Measurements from ENCODE around the gene FAT3. TPM values are rescaled to one million over a fixed set of nuclear protein-coding genes. Genes with fewer than 3 reads are reported as not detected.

The FAT3 gene
- total and polyA plus RNA-seq, 2 of the 4 experiments (the other 2 are of a cell fraction): 0.53 to 2.9 TPM

DNA sequence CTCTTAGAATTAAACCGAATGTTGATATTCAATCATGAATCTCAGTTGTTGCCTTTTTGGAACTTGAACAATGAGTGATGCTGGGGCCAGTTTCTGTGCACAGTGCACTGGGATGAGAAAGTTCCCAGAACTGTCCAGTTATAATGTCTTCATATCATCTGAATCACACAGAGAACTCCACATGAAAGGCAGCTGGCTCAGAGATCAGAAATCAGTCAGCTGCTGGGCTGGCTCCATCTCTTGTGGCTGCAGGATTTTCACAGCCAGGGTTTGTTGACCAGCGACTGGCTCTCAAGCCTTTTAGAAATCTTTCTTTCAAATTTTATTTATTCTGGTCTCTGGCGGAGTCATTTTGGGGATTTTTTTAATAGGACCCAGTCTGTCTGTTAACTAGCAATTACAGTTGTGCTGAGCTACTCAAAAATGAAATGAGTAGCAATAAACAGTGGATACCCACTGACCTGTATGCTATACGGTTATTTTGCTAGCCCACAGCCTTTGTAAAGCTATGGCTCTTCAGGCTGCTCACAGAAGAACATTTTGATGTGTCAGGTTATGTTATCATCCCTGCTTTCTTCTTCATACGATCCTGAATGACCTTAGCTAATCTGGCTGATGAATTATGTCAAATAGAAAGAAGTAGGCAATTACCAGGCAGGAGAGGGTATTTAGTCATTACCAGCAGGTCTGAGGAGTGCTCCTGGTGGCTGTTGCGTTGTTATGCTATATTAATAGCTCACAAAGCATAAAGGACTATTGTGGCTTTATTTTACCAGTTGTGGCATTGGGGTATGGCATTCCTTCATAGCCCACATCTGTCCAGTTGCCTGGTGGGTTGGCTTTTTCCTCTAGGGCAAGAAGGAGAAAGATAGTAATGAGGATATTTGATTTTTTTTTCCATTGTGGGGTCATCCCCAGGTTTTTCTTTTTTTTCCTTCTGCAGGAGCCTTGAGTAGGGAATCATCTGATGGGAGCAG lies 3.6 kb downstream of the FAT3 start:
- H3K4me1 ChIP-seq (ENCODE audit: control insufficient read depth, insufficient read depth, low read length): peaks cover 1% of the 10 kb centered on the region; the same call in 1 of the 2 replicates
- no peak overlapping the region for H3K23ac ChIP-seq (ENCODE audit: low read depth, low read length)
- H2BK15ac ChIP-seq (ENCODE audit: low read depth, low read length): no peak overlapping the region
- H2AK5ac ChIP-seq (ENCODE audit: low read depth, low read length): no peak overlapping the region
- CTCF ChIA-PET: no interaction called here
- H3K4me3 ChIP-seq (ENCODE audit: insufficient read depth, low read depth, low read length): no peak overlapping the region
- H4K20me1 ChIP-seq (ENCODE audit: insufficient read depth, low read length): no peaks in the 10 kb centered on the region
- peaks cover 52% of the 10 kb centered on the region for H3K27me3 ChIP-seq (ENCODE audit: control insufficient read depth, insufficient read depth, low read length)
- WGBS, 2 experiments (ENCODE audit: extremely low coverage in 2 of 2, insufficient read length in 1 of 2): no CpG with 5 or more reads among the region's 6 CpGs
- intact Hi-C loops (cut with micrococcal nuclease): loop anchor here (10.0 kb wide), 1 partner anchor 227 kb away; no protein-coding TSS in a partner anchor
- no TSS peak for BruUV-seq (replicated peaks)
- no peak overlapping the region for H3K4ac ChIP-seq (ENCODE audit: low read depth, low read length)
- H3K27ac ChIP-seq (ENCODE audit: insufficient read depth, low read length): no peak overlapping the region
- DNase-seq (no peak), ATAC-seq (ENCODE audit: low read depth) (no peak)
- no peak overlapping the region for H3K9ac ChIP-seq (ENCODE audit: low read depth, low read length)
- no peak overlapping the region for H3K18ac ChIP-seq (ENCODE audit: low read depth, low read length)
- no peak overlapping the region for H2BK5ac ChIP-seq (ENCODE audit: low read depth, low read length, poor library complexity, severe bottlenecking)
- no peak overlapping the region for H3K4me2 ChIP-seq (ENCODE audit: low read depth, low read length)
- dilution Hi-C loops (cut with HindIII; ENCODE audit: low sequenced_read_pairs, unreplicated experiment): no loop called here
- no peak overlapping the region for H4K5ac ChIP-seq (ENCODE audit: low read depth, low read length)
- H4K91ac ChIP-seq (ENCODE audit: insufficient read depth, low read depth, low read length): no peak overlapping the region
- H3K14ac ChIP-seq (replicated peaks; ENCODE audit: low read depth, low read length): no peak overlapping the region
- in situ Hi-C loops (cut with MboI; ENCODE audit: low sequenced_read_pairs): no loop called here
- H3K56ac ChIP-seq (ENCODE audit: extremely low read depth, insufficient read depth, low read length): no peak overlapping the region
- no peaks in the 10 kb centered on the region for H3K79me1 ChIP-seq (ENCODE audit: low read depth in 1 of 2, low read length in 2 of 2)
- no peak overlapping the region for H4K8ac ChIP-seq (ENCODE audit: low read depth in 2 of 2, low read length in 2 of 2)
- no peak overlapping the region for H2AFZ ChIP-seq (replicated peaks; ENCODE audit: low read length, poor library complexity)
- H3K9me3 ChIP-seq (ENCODE audit: control insufficient read depth, insufficient read depth, low read length): no peaks in the 10 kb centered on the region
- no peak overlapping the region for H2AK9ac ChIP-seq (replicated peaks; ENCODE audit: low read depth, low read length, poor library complexity)
- H3K9me1 ChIP-seq (ENCODE audit: insufficient read depth, low read length): no peaks in the 10 kb centered on the region
- no peak overlapping the region for H2BK120ac ChIP-seq (ENCODE audit: low read depth, low read length)
- POLR2A ChIA-PET (ENCODE audit: unreplicated experiment): no interaction called here
- no peaks in the 10 kb centered on the region for H3K36me3 ChIP-seq (ENCODE audit: control insufficient read depth, insufficient read depth, low read length)
- H2BK20ac ChIP-seq (ENCODE audit: low read depth, low read length): no peak overlapping the region
- TF ChIP-seq MAFK (IDR thresholded peaks at IDR 0.05; ENCODE audit: low read depth, low read length) (no peak), SMC3 (IDR thresholded peaks at IDR 0.05; ENCODE audit: low read depth, low read length) (no peak), CHD1 (IDR thresholded peaks at IDR 0.05; ENCODE audit: low read depth, low read length) (no peak), NFE2L2 (IDR thresholded peaks at IDR 0.05; ENCODE audit: low read depth, low read length) (no peak), MXI1 (IDR thresholded peaks at IDR 0.05; ENCODE audit: borderline replicate concordance, low read depth, low read length) (no peak), RFX5 (IDR thresholded peaks at IDR 0.05; ENCODE audit: low read depth, low read length) (no peak), CEBPB (IDR thresholded peaks at IDR 0.05; ENCODE audit: low read depth, low read length) (no peak), USF2 (IDR thresholded peaks at IDR 0.05; ENCODE audit: low read depth, low read length) (no peak), MAZ (IDR thresholded peaks at IDR 0.05; ENCODE audit: borderline replicate concordance, low read depth, low read length) (no peak), FOS (IDR thresholded peaks at IDR 0.05; ENCODE audit: low read depth, low read length) (no peak), BHLHE40 (IDR thresholded peaks at IDR 0.05; ENCODE audit: low read depth, low read length) (no peak), RCOR1 (IDR thresholded peaks at IDR 0.05; ENCODE audit: insufficient replicate concordance, low read length) (no peak)
- TF ChIP-seq, protein P1, sequence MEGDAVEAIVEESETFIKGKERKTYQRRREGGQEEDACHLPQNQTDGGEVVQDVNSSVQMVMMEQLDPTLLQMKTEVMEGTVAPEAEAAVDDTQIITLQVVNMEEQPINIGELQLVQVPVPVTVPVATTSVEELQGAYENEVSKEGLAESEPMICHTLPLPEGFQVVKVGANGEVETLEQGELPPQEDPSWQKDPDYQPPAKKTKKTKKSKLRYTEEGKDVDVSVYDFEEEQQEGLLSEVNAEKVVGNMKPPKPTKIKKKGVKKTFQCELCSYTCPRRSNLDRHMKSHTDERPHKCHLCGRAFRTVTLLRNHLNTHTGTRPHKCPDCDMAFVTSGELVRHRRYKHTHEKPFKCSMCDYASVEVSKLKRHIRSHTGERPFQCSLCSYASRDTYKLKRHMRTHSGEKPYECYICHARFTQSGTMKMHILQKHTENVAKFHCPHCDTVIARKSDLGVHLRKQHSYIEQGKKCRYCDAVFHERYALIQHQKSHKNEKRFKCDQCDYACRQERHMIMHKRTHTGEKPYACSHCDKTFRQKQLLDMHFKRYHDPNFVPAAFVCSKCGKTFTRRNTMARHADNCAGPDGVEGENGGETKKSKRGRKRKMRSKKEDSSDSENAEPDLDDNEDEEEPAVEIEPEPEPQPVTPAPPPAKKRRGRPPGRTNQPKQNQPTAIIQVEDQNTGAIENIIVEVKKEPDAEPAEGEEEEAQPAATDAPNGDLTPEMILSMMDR (conservative IDR thresholded peaks at IDR 0.05; ENCODE audit: low read depth, low read length): no peak
- TF ChIP-seq, protein P2, sequence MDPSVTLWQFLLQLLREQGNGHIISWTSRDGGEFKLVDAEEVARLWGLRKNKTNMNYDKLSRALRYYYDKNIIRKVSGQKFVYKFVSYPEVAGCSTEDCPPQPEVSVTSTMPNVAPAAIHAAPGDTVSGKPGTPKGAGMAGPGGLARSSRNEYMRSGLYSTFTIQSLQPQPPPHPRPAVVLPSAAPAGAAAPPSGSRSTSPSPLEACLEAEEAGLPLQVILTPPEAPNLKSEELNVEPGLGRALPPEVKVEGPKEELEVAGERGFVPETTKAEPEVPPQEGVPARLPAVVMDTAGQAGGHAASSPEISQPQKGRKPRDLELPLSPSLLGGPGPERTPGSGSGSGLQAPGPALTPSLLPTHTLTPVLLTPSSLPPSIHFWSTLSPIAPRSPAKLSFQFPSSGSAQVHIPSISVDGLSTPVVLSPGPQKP (IDR thresholded peaks at IDR 0.05; ENCODE audit: borderline replicate concordance, low read depth, low read length): no peak

All from IMR-90 (cell line).